ENCODE measurements around the gene SLMAP. TPM values are rescaled to one million over a fixed set of nuclear protein-coding genes. Genes with fewer than 3 reads are reported as not detected.

SLMAP gene
- total and polyA plus RNA-seq, 2 of the 13 experiments (the other 11 are each of a cell fraction or from before 2014, with no cell fraction given), result 24.0 to 48.3 TPM

- TF ChIP-seq ARID4A (CRISPR knock-in tag; IDR thresholded peaks at IDR 0.05; ENCODE audit: borderline replicate concordance) (0 out of 2 replicates have a peak, but pooled peaks have one; percentile 10), ZNF142 (CRISPR knock-in tag; IDR thresholded peaks at IDR 0.05) (no peak), ZNF710 (CRISPR knock-in tag; IDR thresholded peaks at IDR 0.05; ENCODE audit: borderline replicate concordance) (peak; percentile 26; the same call in 1 of the 2 replicates), HMGXB3 (CRISPR knock-in tag; IDR thresholded peaks at IDR 0.05; ENCODE audit: borderline replicate concordance) (no peak), ZNF558 (CRISPR knock-in tag; IDR thresholded peaks at IDR 0.05; ENCODE audit: borderline replicate concordance) (peak; percentile 26; the same call in 1 of the 2 replicates), RAD21 (CRISPR knock-in tag; IDR thresholded peaks at IDR 0.05) (peak; percentile 78), GTF3A (CRISPR knock-in tag; conservative IDR thresholded peaks at IDR 0.05) (no peak), RCOR2 (CRISPR knock-in tag; IDR thresholded peaks at IDR 0.05) (peak; percentile 55; the same call in 1 of the 2 replicates), PITX1 (CRISPR knock-in tag; IDR thresholded peaks at IDR 0.05) (peak; percentile 77; the same call in 1 of the 2 replicates), ZNF232 (CRISPR knock-in tag; IDR thresholded peaks at IDR 0.05; ENCODE audit: borderline replicate concordance) (no peak)
Observed at GRCh38 chr3:57961828-57962447, 205.8 kb downstream of the SLMAP start (continued).
